IPS-18a (cell line): ENCODE results near the gene TRIL.

Source experiments
- H3K27ac ChIP-seq: one replicate; pipeline ENCODE4 v1.5.1; 2013; ENCODE audit warnings: low read length
- H3K27me3 ChIP-seq: one replicate; pipeline ENCODE4 v1.6.1; 2013; ENCODE audit warnings: mild to moderate bottlenecking, low read length; ENCODE audit not compliant: control insufficient read depth, insufficient read depth
- H3K36me3 ChIP-seq: one replicate; pipeline ENCODE4 v1.6.1; 2013; ENCODE audit warnings: low read depth, low read length; ENCODE audit not compliant: control insufficient read depth
- H3K4me1 ChIP-seq: one replicate; pipeline ENCODE4 v1.6.1; 2013; ENCODE audit warnings: low read depth, low read length; ENCODE audit not compliant: control insufficient read depth
- H3K4me3 ChIP-seq: one replicate; pipeline ENCODE4 v1.5.1; 2013; ENCODE audit warnings: low read length
- H3K9ac ChIP-seq: one replicate; pipeline ENCODE4 v1.6.1; 2013; ENCODE audit warnings: mild to moderate bottlenecking, low read length, moderate library complexity
- H3K9me3 ChIP-seq: one replicate; pipeline ENCODE4 v1.6.1; 2013; ENCODE audit warnings: low read depth, low read length; ENCODE audit not compliant: control insufficient read depth

Gene TRIL

GRCh38 chr7:28955718-28956607 is 2.2 kb downstream of the TRIL start:
- Histone ChIP-seq H3K4me1 (peaks cover 9% of the 10 kb centered on the region), H3K27me3 (peaks cover 61% of the 10 kb centered on the region), H3K36me3 (no peaks in the 10 kb centered on the region), H3K27ac (no peak overlapping the region), H3K9me3 (no peaks in the 10 kb centered on the region), H3K9ac (no peak overlapping the region), H3K4me3 (peak overlapping the region; percentile 63)

DNA sequence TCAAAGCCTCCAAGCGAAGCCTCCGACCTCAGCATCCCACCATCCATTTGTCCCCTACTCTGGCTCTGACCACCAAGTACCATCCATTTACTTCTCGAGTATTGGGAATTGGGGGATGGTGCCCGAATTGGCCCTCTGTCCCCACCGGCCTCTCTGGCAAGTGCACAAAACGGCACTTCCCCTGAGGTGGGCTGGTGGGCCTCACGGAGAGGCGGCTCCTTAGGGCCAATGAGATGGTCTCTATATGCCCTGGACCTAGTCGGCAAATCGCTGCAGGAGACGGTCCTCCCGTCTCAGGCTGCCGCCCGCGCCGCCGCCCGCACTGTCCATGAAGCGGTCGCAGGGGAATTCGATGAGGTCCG is 2.8 kb downstream of the TRIL start:
- peaks cover 9% of the 10 kb centered on the region for H3K4me1 ChIP-seq
- no peaks in the 10 kb centered on the region for H3K9me3 ChIP-seq
- H3K27ac ChIP-seq = no peak overlapping the region
- H3K27me3 ChIP-seq = peaks cover 54% of the 10 kb centered on the region
- H3K36me3 ChIP-seq = no peaks in the 10 kb centered on the region
- no peak overlapping the region for H3K4me3 ChIP-seq
- no peak overlapping the region for H3K9ac ChIP-seq

GRCh38 chr7:28954946-28955345 is 3.2 kb downstream of the TRIL start:
- no peaks in the 10 kb centered on the region for H3K36me3 ChIP-seq
- peaks cover 9% of the 10 kb centered on the region for H3K4me1 ChIP-seq
- no peak overlapping the region for H3K9ac ChIP-seq
- no peak overlapping the region for H3K27ac ChIP-seq
- H3K27me3 ChIP-seq = peaks cover 50% of the 10 kb centered on the region
- no peaks in the 10 kb centered on the region for H3K9me3 ChIP-seq
- no peak overlapping the region for H3K4me3 ChIP-seq

GRCh38 chr7:28954471-28954870 is 3.7 kb downstream of the TRIL start:
- Histone ChIP-seq H3K9ac (no peak overlapping the region), H3K4me1 (peaks cover 9% of the 10 kb centered on the region), H3K27ac (no peak overlapping the region), H3K36me3 (no peaks in the 10 kb centered on the region), H3K27me3 (peaks cover 46% of the 10 kb centered on the region), H3K4me3 (no peak overlapping the region), H3K9me3 (no peaks in the 10 kb centered on the region)

DNA sequence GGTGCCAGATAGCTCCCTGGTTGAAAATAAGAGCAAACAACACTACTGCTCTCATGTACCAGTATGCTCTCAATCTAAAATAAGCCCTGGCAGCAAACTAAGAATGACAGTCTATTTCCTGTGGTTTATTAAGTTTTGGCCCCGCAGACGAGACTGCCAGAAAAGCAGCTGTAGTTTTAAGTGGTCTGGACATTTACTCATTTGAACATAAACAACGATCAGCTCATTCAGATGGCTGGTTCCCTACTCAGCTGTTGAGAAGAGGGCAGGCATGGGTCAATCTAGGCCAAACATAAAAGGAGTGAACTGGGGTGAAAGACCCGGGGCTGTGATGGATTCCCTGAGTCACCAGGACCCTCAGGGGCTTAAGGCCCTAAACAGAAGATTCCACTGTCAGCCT is 4.5 kb downstream of the TRIL start:
- H3K9ac ChIP-seq = no peak overlapping the region
- peaks cover 9% of the 10 kb centered on the region for H3K4me1 ChIP-seq

GRCh38 chr7:28942168-28942567 is 16.0 kb downstream of the TRIL start:
- Histone ChIP-seq H3K9ac (no peak overlapping the region), H3K27me3 (no peaks in the 10 kb centered on the region), H3K4me3 (no peak overlapping the region), H3K27ac (no peak overlapping the region), H3K36me3 (no peaks in the 10 kb centered on the region), H3K4me1 (no peaks in the 10 kb centered on the region), H3K9me3 (no peaks in the 10 kb centered on the region)

More for the DNA sequence above, 4.5 kb downstream of the TRIL start:
- no peaks in the 10 kb centered on the region for H3K36me3 ChIP-seq
- no peak overlapping the region for H3K27ac ChIP-seq
- H3K27me3 ChIP-seq = peaks cover 37% of the 10 kb centered on the region
- no peaks in the 10 kb centered on the region for H3K9me3 ChIP-seq
- H3K4me3 ChIP-seq = no peak overlapping the region

- Histone ChIP-seq H3K36me3 (no peaks in the 10 kb centered on the region), H3K4me3 (no peak overlapping the region), H3K27ac (no peak overlapping the region), H3K4me1 (no peaks in the 10 kb centered on the region), H3K9me3 (no peaks in the 10 kb centered on the region), H3K27me3 (no peaks in the 10 kb centered on the region), H3K9ac (no peak overlapping the region)
Measured at GRCh38 chr7:28941633-28942032, 16.5 kb downstream of the TRIL start.

DNA sequence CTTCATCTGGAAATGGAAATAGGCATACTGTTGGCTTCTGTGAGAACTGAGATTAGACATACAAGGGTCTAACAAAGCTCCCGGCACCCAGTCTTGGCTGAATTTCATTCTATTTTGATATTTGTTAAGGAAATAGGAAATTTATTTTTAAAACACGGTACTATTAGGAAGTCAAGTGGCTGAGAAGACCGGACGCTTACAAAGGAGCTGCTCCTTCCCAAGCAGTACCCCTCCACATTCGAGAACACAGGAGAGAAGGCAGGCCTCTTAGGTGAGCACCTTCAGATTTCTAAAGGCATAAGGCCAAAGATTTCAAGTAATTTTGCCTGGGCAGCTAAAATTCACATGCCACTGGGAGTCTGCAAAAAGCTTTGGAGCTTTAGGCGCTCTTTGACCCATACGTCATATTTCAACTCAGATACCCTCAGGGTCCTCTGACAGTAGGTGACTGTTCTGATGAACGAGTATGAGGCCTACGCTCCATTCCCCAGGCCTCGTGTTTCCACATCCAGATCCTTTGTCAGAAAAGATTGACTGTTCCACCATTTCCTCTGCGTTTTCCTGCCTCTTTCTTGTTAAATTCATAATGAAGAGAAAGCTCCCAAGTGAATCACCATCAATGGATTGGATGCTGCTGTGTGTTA is 17.3 kb downstream of the TRIL start:
- H3K9me3 ChIP-seq = no peaks in the 10 kb centered on the region
- no peaks in the 10 kb centered on the region for H3K4me1 ChIP-seq
- no peak overlapping the region for H3K27ac ChIP-seq
- no peaks in the 10 kb centered on the region for H3K36me3 ChIP-seq
- H3K4me3 ChIP-seq = no peak overlapping the region
- H3K9ac ChIP-seq = no peak overlapping the region
- H3K27me3 ChIP-seq = no peaks in the 10 kb centered on the region

DNA sequence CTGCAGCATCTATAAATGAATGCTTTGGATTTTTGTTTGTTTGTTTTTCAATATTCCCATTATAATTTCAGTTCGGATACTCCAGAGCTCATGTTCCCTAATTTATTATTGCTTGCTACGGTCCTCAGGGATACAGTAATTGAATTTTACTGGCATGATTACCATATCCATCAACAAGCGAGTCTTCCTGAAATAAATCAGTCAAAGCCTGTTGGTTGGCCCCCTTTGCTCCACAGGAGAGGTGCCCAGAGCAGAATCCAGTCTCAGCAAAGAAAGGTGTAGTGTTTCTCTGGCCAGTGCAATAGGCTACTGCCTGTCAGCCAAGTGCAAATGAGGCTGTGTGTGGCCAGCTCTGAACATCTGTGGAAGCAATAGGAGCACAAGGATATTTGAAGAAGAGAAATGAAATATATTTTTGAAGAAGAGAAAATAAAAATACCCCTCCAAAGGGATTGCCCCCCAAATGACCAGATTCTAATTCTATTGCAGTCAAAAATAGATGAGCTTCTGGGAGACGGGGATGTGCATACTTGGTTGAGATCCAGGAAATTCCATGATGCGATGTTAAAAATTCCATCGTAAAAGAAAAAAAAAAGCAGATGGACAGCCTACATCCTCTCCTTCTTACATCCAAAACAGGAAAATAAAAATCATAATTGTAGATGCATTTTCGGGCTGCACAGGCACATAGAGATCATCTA is 18.1 kb downstream of the TRIL start:
- no peaks in the 10 kb centered on the region for H3K9me3 ChIP-seq
- H3K9ac ChIP-seq = no peak overlapping the region
- no peaks in the 10 kb centered on the region for H3K36me3 ChIP-seq
- no peak overlapping the region for H3K27ac ChIP-seq
- H3K4me1 ChIP-seq = no peaks in the 10 kb centered on the region
- no peak overlapping the region for H3K4me3 ChIP-seq
- no peaks in the 10 kb centered on the region for H3K27me3 ChIP-seq

GRCh38 chr7:28939367-28939766 is 18.8 kb downstream of the TRIL start:
- Histone ChIP-seq H3K4me1 (no peaks in the 10 kb centered on the region), H3K4me3 (no peak overlapping the region), H3K9ac (no peak overlapping the region), H3K9me3 (no peaks in the 10 kb centered on the region), H3K36me3 (no peaks in the 10 kb centered on the region), H3K27ac (no peak overlapping the region), H3K27me3 (no peaks in the 10 kb centered on the region)

GRCh38 chr7:28937619-28938018 is 20.5 kb downstream of the TRIL start:
- no peaks in the 10 kb centered on the region for H3K9me3 ChIP-seq
- H3K36me3 ChIP-seq = no peaks in the 10 kb centered on the region
- no peaks in the 10 kb centered on the region for H3K27me3 ChIP-seq
- no peak overlapping the region for H3K27ac ChIP-seq
- peaks cover 8% of the 10 kb centered on the region for H3K4me1 ChIP-seq
- no peak overlapping the region for H3K9ac ChIP-seq
- no peak overlapping the region for H3K4me3 ChIP-seq
